GM21423 (cell line): ENCODE measurements around the gene SPTLC1.
"Not testable (repeated sequence)": the region's sequence is repeated elsewhere in the genome, so short reads cannot be mapped to it uniquely, and the experiment has no call there.

Experiments used
- ATAC-seq: cut with Tn5 transposase; IDR thresholded peaks from one replicate; pipeline ENCODE4 v1.9.1; 2021; ENCODE audit warnings: mild to moderate bottlenecking, moderate library complexity; ENCODE audit not compliant: unreplicated experiment

The SPTLC1 gene

GRCh38 chr9:92035687-92036410 is 79.4 kb downstream of the SPTLC1 start:
- ATAC-seq: no peak

- no peak for ATAC-seq
Observed at GRCh38 chr9:92035146-92035545, 80.1 kb downstream of the SPTLC1 start.

DNA sequence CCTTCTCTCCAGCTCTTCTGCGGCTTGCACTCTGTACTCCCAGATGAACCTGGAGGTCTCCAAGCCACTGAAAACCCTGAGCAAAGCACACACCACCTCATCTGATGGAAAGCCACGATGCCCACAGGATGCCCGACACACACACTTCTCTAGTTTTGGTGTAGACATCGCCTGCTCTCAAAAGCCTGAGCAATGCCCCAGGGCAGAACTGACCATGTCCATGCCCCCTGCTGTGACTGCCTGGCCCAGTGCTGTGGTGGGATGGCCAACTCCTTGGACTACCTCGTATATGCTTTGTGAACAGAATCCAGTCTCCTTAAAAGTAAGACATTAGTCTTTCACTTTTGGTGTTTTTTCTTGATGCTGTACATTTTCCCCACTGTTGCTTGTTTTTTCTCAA is 81.2 kb downstream of the SPTLC1 start:
- ATAC-seq: no peak

DNA sequence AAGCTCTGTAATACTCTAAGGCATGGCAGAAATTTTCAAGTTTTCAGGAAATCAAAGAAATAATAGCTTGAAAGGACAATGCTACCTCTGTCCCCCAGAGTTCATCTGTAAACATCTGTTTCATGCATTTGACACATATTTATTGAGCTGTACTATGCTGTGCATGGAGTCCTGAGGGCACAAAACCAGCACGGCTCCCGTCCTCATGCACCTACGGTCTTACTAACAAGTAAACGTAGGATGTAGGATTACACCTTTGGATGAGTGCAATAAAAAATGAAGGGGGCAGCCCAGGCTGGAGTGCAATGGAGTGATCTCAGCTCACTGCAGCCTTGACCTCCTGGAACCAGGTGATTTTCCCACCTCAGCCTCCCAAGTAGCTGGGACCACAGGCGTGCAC is 81.9 kb downstream of the SPTLC1 start:
- no peak for ATAC-seq

GRCh38 chr9:92032891-92033290 is 82.3 kb downstream of the SPTLC1 start:
- no peak for ATAC-seq

- ATAC-seq: no peak
Observed at GRCh38 chr9:92030367-92030766, 84.8 kb downstream of the SPTLC1 start.

- ATAC-seq: no peak
Observed at GRCh38 chr9:92029553-92029952, 85.7 kb downstream of the SPTLC1 start.

GRCh38 chr9:92026206-92027002 is 88.8 kb downstream of the SPTLC1 start:
- ATAC-seq: no peak

- ATAC-seq: not testable (repeated sequence)
Observed at GRCh38 chr9:92021785-92022541, 93.2 kb downstream of the SPTLC1 start.

- no peak for ATAC-seq
Observed at GRCh38 chr9:92019658-92020057, 95.6 kb downstream of the SPTLC1 start.

DNA sequence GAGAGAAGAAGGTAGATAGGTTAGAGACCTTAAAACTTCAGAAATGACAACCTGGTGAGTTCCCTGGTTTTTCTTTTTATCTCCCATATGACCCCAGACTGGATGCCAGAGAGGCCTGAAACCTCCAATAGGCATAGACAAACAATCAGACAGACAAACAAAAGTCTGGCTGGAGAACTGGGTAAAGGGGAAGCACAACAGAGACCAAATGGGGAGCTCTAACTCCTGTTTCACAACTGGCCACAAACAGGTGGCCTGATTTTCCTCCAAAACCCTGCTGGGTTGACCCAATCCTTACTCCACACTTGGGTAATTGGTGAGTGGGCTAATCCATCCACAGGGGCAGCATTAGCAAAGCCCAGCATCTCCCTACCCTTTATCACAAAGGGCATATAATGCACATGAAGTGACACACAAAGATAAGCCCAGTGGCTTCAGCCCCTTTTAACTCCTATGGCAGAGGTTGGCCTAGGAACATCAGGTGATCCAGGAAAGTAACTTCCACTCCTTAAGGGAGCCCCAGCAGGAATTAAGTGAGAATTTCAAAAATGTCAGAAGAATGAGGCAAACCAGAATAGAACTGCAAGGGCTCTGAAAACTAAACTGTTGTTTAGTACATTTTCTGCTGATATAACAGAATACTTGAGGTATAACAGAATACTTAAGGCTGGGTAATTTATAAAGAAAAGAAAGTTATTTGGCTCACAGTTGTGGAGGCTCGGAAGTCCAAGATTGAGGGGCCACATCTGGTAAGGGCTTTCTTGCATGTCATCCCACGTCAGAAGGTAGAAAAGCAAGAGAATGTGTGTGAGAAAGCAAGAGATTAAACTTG is 104.3 kb downstream of the SPTLC1 start:
- ATAC-seq: no peak

DNA sequence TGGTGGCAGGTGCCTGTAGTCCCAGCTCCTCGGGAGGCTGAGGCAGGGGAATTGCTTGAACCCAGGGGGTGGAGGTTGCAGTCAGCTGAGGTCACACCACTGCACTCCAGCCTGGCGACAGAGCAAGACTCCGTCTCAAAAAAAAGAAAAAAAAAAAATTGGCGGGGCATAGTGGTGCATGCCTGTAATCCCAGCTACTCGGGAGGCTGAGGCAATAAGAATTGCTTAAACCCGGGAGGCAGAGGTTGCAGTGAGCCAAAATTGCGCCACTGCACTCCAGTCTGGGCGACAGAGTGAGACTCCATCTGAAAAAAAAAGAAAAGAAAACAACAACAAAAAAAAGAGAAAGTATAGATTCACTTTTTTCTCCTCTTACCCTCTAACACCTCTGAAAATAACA is 105.0 kb downstream of the SPTLC1 start:
- not testable (repeated sequence) for ATAC-seq

- no peak for ATAC-seq
Observed at GRCh38 chr9:92008041-92008440, 107.2 kb downstream of the SPTLC1 start.

- ATAC-seq: no peak
Observed at GRCh38 chr9:92004045-92004392, 111.2 kb downstream of the SPTLC1 start.

DNA sequence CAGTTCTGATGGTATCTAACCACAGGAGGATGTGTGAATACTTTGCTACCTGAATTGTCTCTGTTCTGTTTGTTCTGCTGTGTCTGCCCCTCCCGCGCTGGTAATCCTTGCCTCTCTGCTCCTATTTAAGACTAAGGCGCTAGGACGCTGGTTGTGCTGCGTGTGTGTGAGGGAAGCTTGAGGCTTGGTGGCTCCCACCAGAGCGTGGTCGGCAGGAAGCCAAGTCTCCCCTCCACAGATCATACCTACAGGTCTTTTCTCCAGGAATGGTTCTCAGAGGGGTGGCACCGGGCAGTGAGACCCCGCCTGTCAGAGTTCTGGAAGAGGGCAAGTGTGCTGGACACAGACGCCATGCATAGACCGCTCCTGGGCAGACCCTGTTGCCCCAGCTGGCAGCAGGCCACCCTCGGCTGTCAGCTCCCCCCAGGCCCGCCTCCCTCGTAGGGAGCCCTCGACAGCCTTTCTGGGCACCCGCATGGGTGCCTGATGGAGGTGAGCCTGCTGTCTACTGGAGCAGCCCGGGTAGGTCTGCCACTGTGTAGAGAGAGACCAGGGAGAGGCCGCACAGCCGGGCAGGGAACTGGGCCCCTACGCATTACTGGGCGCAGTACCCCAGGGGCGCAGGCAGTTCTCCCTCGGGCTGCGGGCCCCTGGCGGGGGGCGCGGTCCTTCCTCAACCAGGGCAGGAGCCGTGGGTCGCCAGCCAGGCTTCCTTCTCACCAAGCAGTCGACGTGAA is 111.7 kb downstream of the SPTLC1 start:
- no peak for ATAC-seq

DNA sequence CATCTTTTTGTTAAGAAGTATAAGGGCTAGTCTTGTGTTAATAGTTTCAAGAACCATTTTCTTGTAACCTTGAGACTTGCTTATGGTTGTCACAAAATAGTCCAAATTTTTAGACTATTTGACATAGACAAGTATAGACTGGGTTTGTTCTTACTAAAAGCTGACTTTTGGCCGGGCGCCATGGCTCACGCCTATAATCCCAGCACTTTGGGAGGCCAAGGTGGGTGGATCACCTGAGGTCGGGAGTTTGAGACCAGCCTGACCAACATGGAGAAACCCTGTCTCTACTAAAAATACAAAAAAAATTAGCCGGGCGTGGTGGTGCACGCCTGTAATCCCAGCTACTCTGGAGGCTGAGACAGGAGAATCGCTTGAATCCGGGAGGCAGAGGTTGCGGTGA is 113.3 kb downstream of the SPTLC1 start:
- not testable (repeated sequence) for ATAC-seq

- ATAC-seq: no peak
Observed at GRCh38 chr9:92001244-92001643, 114.0 kb downstream of the SPTLC1 start.

GRCh38 chr9:91995000-91995655 is 120.1 kb downstream of the SPTLC1 start:
- ATAC-seq: no peak

DNA sequence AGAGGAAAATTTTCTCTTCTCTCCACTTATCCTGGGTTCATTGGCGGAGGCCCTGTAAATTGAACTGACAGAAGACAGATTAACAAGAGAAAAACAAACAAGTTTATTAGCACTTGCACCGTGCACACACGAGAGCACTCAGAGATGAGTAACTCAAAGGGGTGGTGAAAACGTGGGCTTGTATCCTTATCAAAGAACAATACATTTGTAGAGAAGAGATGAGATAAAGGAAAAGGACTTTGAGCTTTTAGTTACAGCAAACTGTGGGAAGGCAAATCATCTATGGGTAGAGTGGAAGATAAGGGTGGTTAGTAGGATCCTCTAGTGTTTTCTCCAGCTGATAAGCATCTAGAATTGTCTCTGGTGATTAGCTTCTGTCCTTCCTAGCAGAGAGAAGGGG is 120.8 kb downstream of the SPTLC1 start:
- ATAC-seq: no peak
